ENCODE results near the gene CARD9. TPM values are rescaled to one million over a fixed set of nuclear protein-coding genes. Genes with fewer than 3 reads are reported as not detected.

Gene CARD9
- total RNA-seq, 1 donor from 2014 or later, result 0.94 TPM

DNA sequence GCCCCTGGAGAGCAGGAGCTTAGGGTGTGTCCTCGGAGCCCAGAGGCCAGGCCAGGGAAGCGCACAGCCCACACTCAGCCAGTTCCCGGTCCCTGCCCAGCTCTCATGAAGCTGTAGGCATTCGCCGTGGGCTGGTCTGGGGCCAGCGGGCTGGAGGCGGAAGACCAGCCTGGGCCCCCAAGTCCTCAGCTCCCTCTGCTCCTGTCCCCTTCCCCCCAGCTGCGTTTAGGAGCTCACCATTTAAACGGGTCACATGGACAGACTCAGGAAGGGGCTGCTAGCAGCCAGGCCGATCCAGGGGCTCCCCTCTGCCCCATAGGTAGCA, 27.4 kb downstream of the CARD9 start:
- H3K4me3 Mint-ChIP-seq (ENCODE audit: unreplicated experiment), result no peak overlapping the region
- H3K4me1 Mint-ChIP-seq (ENCODE audit: unreplicated experiment), result peaks cover 27% of the 10 kb centered on the region
- DNase-seq (ENCODE audit: extremely low spot score, unreplicated experiment), result no peak

DNA sequence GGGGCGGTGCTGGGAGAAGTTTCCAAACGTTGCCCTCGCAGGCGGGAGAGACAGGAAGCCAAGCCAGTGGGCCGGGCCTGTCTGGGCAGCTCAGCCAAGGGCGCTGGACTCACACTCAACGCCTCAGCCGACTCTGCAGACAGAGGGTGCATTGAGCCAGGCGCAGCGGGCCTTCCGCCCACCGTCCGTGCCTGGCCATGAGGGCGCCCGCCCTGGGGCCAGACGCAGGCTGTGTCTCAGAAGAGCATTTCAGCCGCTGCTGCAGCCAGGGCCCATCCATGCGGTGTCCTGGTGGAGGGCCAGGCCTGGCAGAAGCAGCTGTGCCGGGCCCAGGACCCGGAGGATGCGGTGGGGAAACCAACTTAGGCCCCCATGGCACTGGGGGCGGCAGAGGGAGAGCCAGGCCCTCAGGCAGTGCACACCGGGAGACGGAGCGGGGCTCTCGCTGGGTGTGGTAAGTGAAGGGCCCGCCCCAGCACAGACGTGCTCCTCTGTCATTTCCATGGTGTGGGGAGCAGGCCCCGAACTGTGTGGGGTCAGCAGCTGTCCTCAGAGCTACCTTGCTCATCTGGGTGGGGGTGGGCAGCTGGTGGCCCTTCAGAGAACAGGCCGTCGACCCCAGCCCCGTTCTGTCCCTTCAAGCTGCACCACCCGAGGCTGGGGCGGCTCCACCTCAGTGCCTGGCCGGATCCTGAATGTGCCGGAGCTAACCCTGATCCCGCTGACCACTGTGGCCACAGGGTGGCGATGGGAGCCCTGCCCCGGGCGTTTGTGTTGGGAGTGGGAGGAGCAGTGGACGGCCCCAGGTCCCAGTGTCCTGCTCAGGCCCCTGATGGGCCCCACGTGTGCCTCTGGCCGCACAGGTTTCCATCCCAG, 27.9 kb downstream of the CARD9 start:
- TF ChIP-seq, protein P1, sequence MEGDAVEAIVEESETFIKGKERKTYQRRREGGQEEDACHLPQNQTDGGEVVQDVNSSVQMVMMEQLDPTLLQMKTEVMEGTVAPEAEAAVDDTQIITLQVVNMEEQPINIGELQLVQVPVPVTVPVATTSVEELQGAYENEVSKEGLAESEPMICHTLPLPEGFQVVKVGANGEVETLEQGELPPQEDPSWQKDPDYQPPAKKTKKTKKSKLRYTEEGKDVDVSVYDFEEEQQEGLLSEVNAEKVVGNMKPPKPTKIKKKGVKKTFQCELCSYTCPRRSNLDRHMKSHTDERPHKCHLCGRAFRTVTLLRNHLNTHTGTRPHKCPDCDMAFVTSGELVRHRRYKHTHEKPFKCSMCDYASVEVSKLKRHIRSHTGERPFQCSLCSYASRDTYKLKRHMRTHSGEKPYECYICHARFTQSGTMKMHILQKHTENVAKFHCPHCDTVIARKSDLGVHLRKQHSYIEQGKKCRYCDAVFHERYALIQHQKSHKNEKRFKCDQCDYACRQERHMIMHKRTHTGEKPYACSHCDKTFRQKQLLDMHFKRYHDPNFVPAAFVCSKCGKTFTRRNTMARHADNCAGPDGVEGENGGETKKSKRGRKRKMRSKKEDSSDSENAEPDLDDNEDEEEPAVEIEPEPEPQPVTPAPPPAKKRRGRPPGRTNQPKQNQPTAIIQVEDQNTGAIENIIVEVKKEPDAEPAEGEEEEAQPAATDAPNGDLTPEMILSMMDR (IDR thresholded peaks at IDR 0.05), result peak; percentile 48
- no peak overlapping the region for H3K4me3 Mint-ChIP-seq (ENCODE audit: unreplicated experiment)
- H3K36me3 Mint-ChIP-seq (ENCODE audit: unreplicated experiment), result no peaks in the 10 kb centered on the region
- H3K27me3 Mint-ChIP-seq (ENCODE audit: unreplicated experiment), result no peaks in the 10 kb centered on the region
- DNase-seq (ENCODE audit: extremely low spot score, unreplicated experiment), result no peak
- peaks cover 27% of the 10 kb centered on the region for H3K4me1 Mint-ChIP-seq (ENCODE audit: unreplicated experiment)
- H3K27ac Mint-ChIP-seq (ENCODE audit: unreplicated experiment), result no peak overlapping the region
- no peaks in the 10 kb centered on the region for H3K9me3 Mint-ChIP-seq (ENCODE audit: unreplicated experiment)

More for the DNA sequence above, 27.4 kb downstream of the CARD9 start:
- H3K9me3 Mint-ChIP-seq (ENCODE audit: unreplicated experiment), result no peaks in the 10 kb centered on the region
- H3K36me3 Mint-ChIP-seq (ENCODE audit: unreplicated experiment), result no peaks in the 10 kb centered on the region
- TF ChIP-seq, protein P1 (IDR thresholded peaks at IDR 0.05), result no peak
- H3K27me3 Mint-ChIP-seq (ENCODE audit: unreplicated experiment), result no peaks in the 10 kb centered on the region
- no peak overlapping the region for H3K27ac Mint-ChIP-seq (ENCODE audit: unreplicated experiment)

DNA sequence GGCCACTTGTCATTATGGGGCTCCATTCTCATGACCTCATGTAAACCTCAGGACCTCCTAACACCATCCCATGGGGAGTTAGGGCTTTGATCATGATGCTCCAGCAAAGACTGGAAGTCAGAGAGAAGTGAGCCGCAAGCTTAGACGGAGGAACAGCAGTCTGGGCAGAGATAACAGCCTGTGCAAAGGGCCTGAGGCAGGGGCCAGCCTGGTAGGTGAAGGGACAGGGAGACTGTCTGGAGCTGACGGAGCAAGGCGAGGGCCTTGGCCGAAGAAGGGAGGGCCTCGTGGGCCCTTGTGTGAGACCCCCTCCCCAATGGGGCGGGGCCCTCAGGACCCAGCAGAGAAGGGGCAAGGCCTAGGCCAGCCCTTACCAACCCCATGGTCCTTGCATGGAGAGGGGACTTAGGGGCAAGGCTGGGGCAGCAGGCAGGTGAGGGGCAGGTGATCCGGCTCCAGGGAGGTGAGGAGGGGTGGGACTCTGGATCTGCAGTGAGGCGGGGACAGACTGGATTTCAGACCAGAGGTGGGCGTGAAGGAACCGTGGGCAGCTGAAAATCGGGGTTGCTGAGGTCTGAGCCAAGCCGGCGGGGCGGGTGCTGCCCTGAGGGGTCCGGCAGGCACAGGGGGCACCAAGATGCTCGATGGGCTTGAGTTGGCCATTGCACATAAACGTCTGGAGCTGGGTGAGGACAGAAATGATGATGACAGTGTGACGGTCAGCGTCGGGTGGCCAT, 28.8 kb downstream of the CARD9 start:
- Mint-ChIP-seq H3K27ac (ENCODE audit: unreplicated experiment) (no peak overlapping the region), H3K36me3 (ENCODE audit: unreplicated experiment) (no peaks in the 10 kb centered on the region), H3K4me1 (ENCODE audit: unreplicated experiment) (peaks cover 29% of the 10 kb centered on the region), H3K27me3 (ENCODE audit: unreplicated experiment) (no peaks in the 10 kb centered on the region), H3K4me3 (ENCODE audit: unreplicated experiment) (no peak overlapping the region), H3K9me3 (ENCODE audit: unreplicated experiment) (no peaks in the 10 kb centered on the region)
- TF ChIP-seq, protein P1 (IDR thresholded peaks at IDR 0.05), result no peak
- no peak for DNase-seq (ENCODE audit: extremely low spot score, unreplicated experiment)

DNA sequence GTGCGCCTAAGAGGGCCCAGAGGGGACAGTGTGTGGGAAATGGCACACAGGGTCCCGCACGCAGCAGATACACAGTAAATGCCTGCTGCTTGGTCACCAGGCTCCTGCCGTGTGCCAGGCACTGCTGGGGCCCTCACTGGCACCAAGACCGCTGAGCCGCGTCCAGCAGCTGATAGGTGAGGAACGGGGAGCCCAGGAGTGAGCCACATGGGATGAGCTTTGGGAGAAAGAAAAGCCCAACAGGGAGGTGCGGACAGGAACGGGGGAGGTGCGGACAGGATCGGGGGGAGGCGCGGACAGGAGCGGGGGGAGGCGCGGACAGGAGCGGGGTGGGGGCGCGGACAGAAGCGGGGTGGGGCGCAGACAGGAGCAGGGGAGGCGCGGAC, 29.6 kb downstream of the CARD9 start:
- peaks cover 30% of the 10 kb centered on the region for H3K4me1 Mint-ChIP-seq (ENCODE audit: unreplicated experiment)
- TF ChIP-seq, protein P1 (IDR thresholded peaks at IDR 0.05), result no peak
- H3K9me3 Mint-ChIP-seq (ENCODE audit: unreplicated experiment), result no peaks in the 10 kb centered on the region
- DNase-seq (ENCODE audit: extremely low spot score, unreplicated experiment), result no peak
- no peak overlapping the region for H3K27ac Mint-ChIP-seq (ENCODE audit: unreplicated experiment)
- H3K27me3 Mint-ChIP-seq (ENCODE audit: unreplicated experiment), result no peaks in the 10 kb centered on the region
- H3K36me3 Mint-ChIP-seq (ENCODE audit: unreplicated experiment), result no peaks in the 10 kb centered on the region
- no peak overlapping the region for H3K4me3 Mint-ChIP-seq (ENCODE audit: unreplicated experiment)

Measured in osteocyte (in vitro differentiated cells).